COLO668 (cell line): Measurements from ENCODE around the gene CACNA1B.
"Not testable (repeated sequence)": the region's sequence is repeated elsewhere in the genome, so short reads cannot be mapped to it uniquely, and the experiment has no call there.

Source experiments
- DNase-seq: peaks from one replicate; lab custom pipeline; 2025; ENCODE audit not compliant: unreplicated experiment; lab: John Stamatoyannopoulos, UW

The CACNA1B gene

DNA sequence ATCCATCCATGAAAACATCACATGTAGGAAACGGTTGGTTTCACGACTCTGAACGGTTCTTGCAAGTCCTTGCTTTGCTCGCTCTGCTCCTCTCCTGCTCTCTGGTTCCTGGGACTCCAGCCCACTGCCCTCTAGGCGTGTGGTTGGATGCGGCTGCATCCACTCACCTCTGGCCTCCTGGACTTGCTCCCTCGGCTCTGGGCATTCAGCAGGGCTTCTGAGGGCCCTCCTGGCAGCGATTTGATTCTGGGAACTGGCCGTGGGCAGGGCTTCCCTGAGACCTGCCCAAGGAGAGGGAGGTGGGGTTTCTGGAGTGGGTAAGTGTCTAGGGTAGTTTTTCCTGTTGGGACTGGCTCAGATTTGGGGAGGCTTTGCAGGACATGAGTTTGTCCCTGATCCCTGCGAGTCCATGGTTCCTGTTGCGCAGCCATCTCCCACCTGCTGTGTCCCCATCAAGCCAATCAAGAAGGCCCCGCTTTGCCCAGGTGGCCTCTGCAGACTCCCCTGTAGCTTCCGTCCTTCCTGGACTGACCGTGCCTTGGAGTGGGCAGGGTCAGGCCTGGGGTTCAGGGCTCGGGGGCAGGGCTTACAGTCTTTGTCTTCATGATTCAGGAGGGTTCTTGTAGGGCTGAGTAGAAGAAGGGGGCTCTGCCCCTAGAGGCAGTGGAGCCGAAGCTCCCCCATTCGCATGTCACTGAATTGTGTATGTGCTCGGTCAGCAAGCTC lies 192.3 kb downstream of the CACNA1B start:
- DNase-seq = no peak

DNA sequence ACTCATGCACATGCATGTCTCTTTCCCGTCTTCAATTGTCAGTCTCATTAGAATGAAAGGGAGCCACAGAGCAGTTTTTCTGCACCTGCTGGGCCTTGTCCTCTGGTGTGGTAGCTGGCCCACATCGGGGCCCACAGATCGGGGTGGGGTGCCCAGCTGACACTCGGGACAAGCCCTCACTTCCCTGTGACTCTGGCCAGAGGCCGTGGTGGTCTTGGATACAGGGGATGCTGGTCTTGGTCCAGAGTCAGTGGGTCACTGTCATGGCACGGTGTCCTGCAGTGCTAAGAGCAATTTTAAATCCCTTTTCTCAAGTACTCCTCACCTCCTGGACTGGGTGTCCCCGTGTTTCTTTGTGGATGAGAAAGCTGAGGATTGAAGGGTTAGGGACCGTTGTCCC lies 193.2 kb downstream of the CACNA1B start:
- DNase-seq = no peak

DNA sequence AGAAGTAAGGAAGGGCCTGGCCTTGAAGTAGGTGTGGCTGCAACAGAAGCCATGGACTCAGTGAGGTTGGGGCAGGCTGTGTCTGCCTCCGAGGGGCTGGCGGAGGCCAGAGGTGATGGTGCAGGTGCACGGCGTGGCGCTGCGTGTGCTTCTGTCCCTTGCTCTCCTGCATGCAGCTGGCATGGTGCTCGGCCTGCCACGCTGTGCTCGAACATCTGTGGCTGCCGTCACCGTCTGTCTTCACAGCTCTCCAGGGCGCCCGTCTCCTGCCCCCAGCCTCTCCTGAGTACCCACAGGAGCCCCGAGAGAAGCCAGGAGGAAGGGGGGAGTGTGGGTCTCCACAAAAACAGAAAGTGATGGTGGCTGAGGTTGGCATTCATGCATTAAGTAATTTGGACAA lies 193.7 kb downstream of the CACNA1B start:
- DNase-seq = no peak

GRCh38 chr9:138071731-138072130 lies 194.1 kb downstream of the CACNA1B start:
- no peak for DNase-seq

DNA sequence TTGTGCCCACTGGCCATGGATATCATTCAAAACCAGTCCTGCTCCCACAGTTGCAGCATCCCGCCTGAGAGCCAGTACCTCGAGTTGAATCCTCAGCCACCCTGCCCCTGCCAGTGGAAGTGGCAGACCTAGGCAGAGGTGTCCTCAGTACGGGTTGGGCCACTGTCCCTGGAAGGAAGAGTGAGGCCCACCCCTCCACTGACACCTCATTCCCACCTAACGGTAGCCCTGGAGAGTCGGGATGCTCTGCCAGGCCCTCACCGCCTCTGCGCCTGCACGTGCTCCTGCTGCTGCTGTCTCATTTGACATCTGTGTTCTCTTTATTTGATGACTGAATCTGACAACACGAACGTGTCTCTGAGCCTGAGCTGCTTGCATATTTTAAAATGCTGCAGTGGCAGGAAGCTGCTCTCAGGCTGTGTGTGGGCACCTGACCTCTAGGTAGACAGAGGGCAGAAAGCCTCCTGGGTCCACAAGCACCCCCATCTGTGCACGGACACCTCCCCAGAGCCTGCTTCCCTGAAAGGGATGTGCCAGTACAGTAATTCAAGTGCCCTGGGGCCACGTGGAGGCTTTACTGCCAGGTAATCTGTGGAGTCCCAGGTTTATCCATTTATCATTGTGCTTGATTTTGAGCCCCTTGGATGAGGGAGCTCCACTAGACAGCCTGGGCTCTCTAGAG lies 194.7 kb downstream of the CACNA1B start:
- no peak for DNase-seq

- no peak for DNase-seq
These were observed 195.3 kb downstream of the CACNA1B start for GRCh38 chr9:138072897-138073296.

GRCh38 chr9:138073408-138073807 lies 195.8 kb downstream of the CACNA1B start:
- DNase-seq = no peak

DNA sequence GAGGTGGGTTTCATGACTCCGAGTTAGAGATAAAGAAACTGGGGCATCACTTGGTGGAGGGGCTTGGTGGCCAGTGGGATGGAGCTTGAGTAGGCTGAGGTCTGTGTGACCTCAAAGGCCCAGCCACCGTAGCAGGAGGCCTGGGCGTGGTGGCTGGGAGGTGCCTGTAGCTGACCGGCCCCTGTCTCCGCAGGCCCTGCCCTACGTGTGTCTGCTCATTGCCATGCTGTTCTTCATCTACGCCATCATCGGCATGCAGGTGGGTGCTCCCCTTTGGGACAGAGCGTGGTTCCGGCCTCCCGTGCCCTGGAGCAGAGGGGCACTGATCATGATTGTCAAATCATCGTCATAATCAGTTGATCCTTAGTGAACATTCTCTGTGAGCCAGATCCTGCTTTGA lies 196.2 kb downstream of the CACNA1B start:
- DNase-seq = no peak

- DNase-seq = no peak
These were observed 196.9 kb downstream of the CACNA1B start for GRCh38 chr9:138074516-138074915.

GRCh38 chr9:138075496-138075895 lies 197.9 kb downstream of the CACNA1B start:
- no peak for DNase-seq

- DNase-seq = no peak
These were observed 198.5 kb downstream of the CACNA1B start for GRCh38 chr9:138075961-138076649.

- no peak for DNase-seq
These were observed 199.0 kb downstream of the CACNA1B start for GRCh38 chr9:138076650-138077009.

- no peak for DNase-seq
These were observed 199.5 kb downstream of the CACNA1B start for GRCh38 chr9:138077126-138077525.

GRCh38 chr9:138077898-138078540 lies 200.4 kb downstream of the CACNA1B start:
- DNase-seq = no peak

DNA sequence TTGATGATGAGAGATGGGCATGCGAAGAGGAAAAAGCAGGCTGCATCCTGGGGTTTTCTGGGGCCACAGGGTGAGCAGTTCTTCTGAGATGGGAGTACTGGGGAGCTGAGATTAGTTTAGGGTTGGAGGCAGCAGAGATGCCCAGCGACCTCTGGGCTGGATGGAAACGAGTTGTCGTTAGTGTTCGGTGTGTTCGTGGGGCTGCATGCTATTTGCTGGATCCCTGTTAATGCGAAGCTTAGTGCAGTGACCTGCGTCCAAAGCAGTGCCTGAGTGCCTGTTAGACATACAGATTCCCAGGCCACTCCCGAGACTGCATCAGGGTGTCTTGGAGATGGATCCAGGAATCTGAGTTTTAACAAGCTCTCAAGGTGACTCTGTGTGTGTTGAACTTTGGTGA lies 201.3 kb downstream of the CACNA1B start:
- no peak for DNase-seq

GRCh38 chr9:138080979-138081378 lies 203.4 kb downstream of the CACNA1B start:
- no peak for DNase-seq

- DNase-seq = no peak
These were observed 205.5 kb downstream of the CACNA1B start for GRCh38 chr9:138082918-138083636.

GRCh38 chr9:138083873-138084272 lies 206.3 kb downstream of the CACNA1B start:
- no peak for DNase-seq

GRCh38 chr9:138085568-138085967 lies 208.0 kb downstream of the CACNA1B start:
- DNase-seq = no peak

GRCh38 chr9:138092057-138092456 lies 214.5 kb downstream of the CACNA1B start:
- DNase-seq = not testable (repeated sequence)

DNA sequence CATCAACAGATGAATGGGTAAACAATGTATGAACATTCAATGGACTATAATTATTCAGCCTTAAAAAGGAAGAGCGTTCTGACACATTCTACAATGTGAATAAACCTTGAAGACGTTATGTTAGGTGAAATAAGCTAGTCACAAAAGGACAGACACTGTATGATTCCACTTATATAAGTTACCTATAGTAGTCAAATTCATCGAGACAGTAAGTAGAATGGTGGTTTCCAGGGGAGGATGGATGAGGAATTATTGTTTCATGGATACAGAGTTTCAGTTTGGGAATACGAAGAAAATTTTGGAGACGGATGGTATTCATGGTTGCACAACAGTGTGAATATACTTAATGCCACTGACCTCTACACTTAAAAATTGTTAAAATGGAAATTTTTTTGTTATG lies 216.4 kb downstream of the CACNA1B start:
- no peak for DNase-seq
